ENCODE data around the gene FLYWCH1. TPM values are rescaled to one million over a fixed set of nuclear protein-coding genes. Genes with fewer than 3 reads are reported as not detected.

Gene FLYWCH1
- total RNA-seq, 2 donors from 2014 or later = 18.5 to 28.4 TPM

GRCh38 chr16:2999929-3000328 is 88.2 kb downstream of the FLYWCH1 start:
- Histone ChIP-seq H3K9me3 (no peaks in the 10 kb centered on the region), H3K27ac (no peak overlapping the region), H3K4me1 (no peaks in the 10 kb centered on the region), H3K4me3 (no peak overlapping the region), H3K36me3 (no peaks in the 10 kb centered on the region), H3K27me3 (no peaks in the 10 kb centered on the region), H3K9ac (ENCODE audit: low read depth in 2 of 2, low read length in 2 of 2) (no peak overlapping the region)
- DNase-seq = no peak
- intact Hi-C loops (cut with DNase I) = no loop called here
- no peak for TF ChIP-seq CTCF (IDR thresholded peaks at IDR 0.05)

- no peak for TF ChIP-seq CTCF (IDR thresholded peaks at IDR 0.05)
- Histone ChIP-seq H3K4me3 (no peak overlapping the region), H3K27ac (no peak overlapping the region), H3K9ac (ENCODE audit: low read depth in 2 of 2, low read length in 2 of 2) (no peak overlapping the region), H3K9me3 (no peaks in the 10 kb centered on the region), H3K4me1 (no peaks in the 10 kb centered on the region), H3K27me3 (no peaks in the 10 kb centered on the region), H3K36me3 (no peaks in the 10 kb centered on the region)
- no peak for DNase-seq
- intact Hi-C loops (cut with DNase I) = no loop called here
Observed at GRCh38 chr16:3000540-3000939, 88.8 kb downstream of the FLYWCH1 start.

Other genes starting within 250 kb of the FLYWCH1 start
- 10 to 100 TPM; 45.2 to 88.3 TPM for gene KCTD5, start 229.4 kb upstream of the FLYWCH1 start, total RNA-seq
- under 1 TPM; 0.15 to 0.56 TPM for gene PRSS27, start 191.7 kb upstream of the FLYWCH1 start, total RNA-seq
- gene SRRM2, start 159.3 kb upstream of the FLYWCH1 start, total RNA-seq = 100 to 1,000 TPM; 377 to 539 TPM
- 100 to 1,000 TPM; 230 to 333 TPM for gene ELOB, start 134.7 kb upstream of the FLYWCH1 start, total RNA-seq
- gene PRSS33, start 124.4 kb upstream of the FLYWCH1 start, total RNA-seq = not detected
- not detected for gene PRSS41, start 113.5 kb upstream of the FLYWCH1 start, total RNA-seq
- 1 to 10 TPM; 1.1 to 2.6 TPM for gene PRSS21, start 94.7 kb upstream of the FLYWCH1 start, total RNA-seq
- 10 to 100 TPM; 34.1 to 62.1 TPM for gene ZG16B, start 81.6 kb upstream of the FLYWCH1 start, total RNA-seq
- gene PRSS22, start 53.8 kb upstream of the FLYWCH1 start, total RNA-seq = 1 to 10 TPM; 6.1 to 6.7 TPM
- 10 to 100 TPM; 16.2 to 24.8 TPM for gene FLYWCH2, start 28.7 kb upstream of the FLYWCH1 start, total RNA-seq
- 1 to 10 TPM; 1.4 to 1.5 TPM for gene KREMEN2, start 52.3 kb downstream of the FLYWCH1 start, total RNA-seq
- gene PAQR4, start 57.4 kb downstream of the FLYWCH1 start, total RNA-seq = 10 to 100 TPM; 14.0 to 42.3 TPM
- 10 to 100 TPM in 1 of 2 donors, 1 to 10 TPM in 1; 9.5 to 76.6 TPM for gene PKMYT1, start 68.5 kb downstream of the FLYWCH1 start, total RNA-seq
- under 1 TPM; 0.35 to 0.67 TPM for gene CLDN9, start 101.0 kb downstream of the FLYWCH1 start, total RNA-seq
- gene CLDN6, start 106.3 kb downstream of the FLYWCH1 start, total RNA-seq = 1 to 10 TPM in 1 of 2 donors, not detected in 1; 1.2 TPM
- gene TNFRSF12A, start 108.4 kb downstream of the FLYWCH1 start, total RNA-seq = 10 to 100 TPM; 11.6 to 27.3 TPM
- 10 to 100 TPM; 28.7 to 30.0 TPM for gene HCFC1R1, start 112.0 kb downstream of the FLYWCH1 start, total RNA-seq
- gene THOC6, start 112.1 kb downstream of the FLYWCH1 start, total RNA-seq = 10 to 100 TPM; 27.4 to 45.8 TPM
- gene BICDL2, start 125.0 kb downstream of the FLYWCH1 start, total RNA-seq = 10 to 100 TPM; 56.6 to 83.9 TPM
- under 1 TPM; 0.44 to 0.88 TPM for gene MMP25, start 134.6 kb downstream of the FLYWCH1 start, total RNA-seq
- gene IL32, start 153.7 kb downstream of the FLYWCH1 start, total RNA-seq = 100 to 1,000 TPM; 256 to 329 TPM
- under 1 TPM in 1 of 2 donors, not detected in 1; 0.86 TPM for gene ZSCAN10, start 187.4 kb downstream of the FLYWCH1 start, total RNA-seq
- gene ZNF205, start 200.7 kb downstream of the FLYWCH1 start, total RNA-seq = 10 to 100 TPM in 1 of 2 donors, 1 to 10 TPM in 1; 9.9 to 10.5 TPM
- gene ZNF213, start 223.1 kb downstream of the FLYWCH1 start, total RNA-seq = 10 to 100 TPM; 12.4 to 20.4 TPM

Data from colonic mucosa (tissue), 4 donors.